ENCODE measurements around the gene HHIPL1.

The HHIPL1 gene

GRCh38 chr14:99612071-99612737 lies 32.7 kb upstream of the HHIPL1 start:
- no peak for DNase-seq

GRCh38 chr14:99612738-99613330 lies 32.1 kb upstream of the HHIPL1 start:
- no peak for DNase-seq

- no peak for DNase-seq
Measured at GRCh38 chr14:99615497-99616157, 29.3 kb upstream of the HHIPL1 start.

GRCh38 chr14:99616832-99617800 lies 27.8 kb upstream of the HHIPL1 start:
- DNase-seq, result no peak

- no peak for DNase-seq
Measured at GRCh38 chr14:99619835-99620834, 24.8 kb upstream of the HHIPL1 start.

- no peak for DNase-seq
Measured at GRCh38 chr14:99621948-99622347, 23.0 kb upstream of the HHIPL1 start.

- DNase-seq, result no peak
Measured at GRCh38 chr14:99624024-99624423, 20.9 kb upstream of the HHIPL1 start.

GRCh38 chr14:99624971-99625370 lies 20.0 kb upstream of the HHIPL1 start:
- DNase-seq, result no peak

GRCh38 chr14:99625476-99625875 lies 19.5 kb upstream of the HHIPL1 start:
- no peak for DNase-seq

GRCh38 chr14:99626041-99626648 lies 18.8 kb upstream of the HHIPL1 start:
- no peak for DNase-seq

GRCh38 chr14:99627100-99627499 lies 17.8 kb upstream of the HHIPL1 start:
- no peak for DNase-seq

- DNase-seq, result no peak
Measured at GRCh38 chr14:99627510-99628381, 17.2 kb upstream of the HHIPL1 start.

GRCh38 chr14:99628887-99629618 lies 15.9 kb upstream of the HHIPL1 start:
- peak; percentile 61 for DNase-seq

- no peak for DNase-seq
Measured at GRCh38 chr14:99630202-99630601, 14.7 kb upstream of the HHIPL1 start.

- no peak for DNase-seq
Measured at GRCh38 chr14:99632410-99633035, 12.4 kb upstream of the HHIPL1 start.

- no peak for DNase-seq
Measured at GRCh38 chr14:99633141-99633540, 11.8 kb upstream of the HHIPL1 start.

- DNase-seq, result no peak
Measured at GRCh38 chr14:99633918-99634317, 11.0 kb upstream of the HHIPL1 start.

GRCh38 chr14:99634443-99634842 lies 10.5 kb upstream of the HHIPL1 start:
- no peak for DNase-seq

- DNase-seq, result no peak
Measured at GRCh38 chr14:99635116-99635515, 9.8 kb upstream of the HHIPL1 start.
